ENCODE data around the gene SMDT1. TPM values are rescaled to one million over a fixed set of nuclear protein-coding genes. Genes with fewer than 3 reads are reported as not detected.

Gene SMDT1
- polyA plus RNA-seq (ENCODE audit: low read depth in 6 of 6), result 100 to 1,000 TPM; 182 to 363 (median 235) TPM

GRCh38 chr22:42079319-42080251 lies at the start of gene SMDT1:
SMDT1 (plus strand) TSS chr22:42079700; CDS start chr22:42079769, 69 bp downstream.
- H3K36me3 Mint-ChIP-seq, result peaks cover 8 to 13% of the 10 kb centered on the region in 2 donors
- H3K27me3 Mint-ChIP-seq, result no peaks in the 10 kb centered on the region
- no peaks in the 10 kb centered on the region for H3K9me3 Mint-ChIP-seq
- ATAC-seq (ENCODE audit: low read depth in 2 of 2), result peak; percentile 88 to 89
- H3K4me1 Mint-ChIP-seq, result peaks cover 18 to 55% (median 25%) of the 10 kb centered on the region in 3 donors
- H3K27ac Mint-ChIP-seq, result peak within 1 kb of the TSS; percentile 96 to 99 (median 99)
- H3K4me3 Mint-ChIP-seq, result peak within 1 kb of the TSS; percentile 94 to 99 (median 99)
- DNase-seq, result peak; percentile 99

GRCh38 chr22:42033263-42034181 lies 46.0 kb upstream of the SMDT1 start:
- ATAC-seq (ENCODE audit: low read depth in 2 of 2) (no peak), DNase-seq (no peak)
- no peaks in the 10 kb centered on the region for H3K27me3 Mint-ChIP-seq
- H3K4me1 Mint-ChIP-seq, result peaks cover 8 to 21% (median 9%) of the 10 kb centered on the region in 3 donors
- H3K36me3 Mint-ChIP-seq, result peaks cover 0 to 23% of the 10 kb centered on the region in 2 donors
- no peak overlapping the region for H3K4me3 Mint-ChIP-seq
- peaks cover 5 to 23% (median 12%) of the 10 kb centered on the region in 7 donors for H3K9me3 Mint-ChIP-seq
- H3K27ac Mint-ChIP-seq, result peak overlapping the region in 1 of 6 donors; percentile 74

GRCh38 chr22:42035256-42035655 lies 44.2 kb upstream of the SMDT1 start:
- no peak overlapping the region for H3K4me3 Mint-ChIP-seq
- H3K27me3 Mint-ChIP-seq, result no peaks in the 10 kb centered on the region
- no peak overlapping the region for H3K27ac Mint-ChIP-seq
- ATAC-seq (ENCODE audit: low read depth in 2 of 2) (no peak), DNase-seq (no peak)
- peaks cover 0 to 23% of the 10 kb centered on the region in 2 donors for H3K36me3 Mint-ChIP-seq
- peaks cover 5 to 23% (median 12%) of the 10 kb centered on the region in 7 donors for H3K9me3 Mint-ChIP-seq
- peaks cover 16 to 38% (median 19%) of the 10 kb centered on the region in 3 donors for H3K4me1 Mint-ChIP-seq

- Mint-ChIP-seq H3K4me1 (peaks cover 16 to 36% (median 21%) of the 10 kb centered on the region in 3 donors), H3K27me3 (no peaks in the 10 kb centered on the region), H3K36me3 (peaks cover 7 to 25% of the 10 kb centered on the region in 2 donors), H3K4me3 (peak overlapping the region in 1 of 8 donors; percentile 4), H3K9me3 (peaks cover 5 to 29% (median 21%) of the 10 kb centered on the region in 7 donors), H3K27ac (peak overlapping the region in 1 of 6 donors; percentile 32)
- ATAC-seq (ENCODE audit: low read depth in 2 of 2), result no peak
- no peak for DNase-seq
Observed at GRCh38 chr22:42039271-42039670, 40.2 kb upstream of the SMDT1 start.

- Mint-ChIP-seq H3K27ac (no peak overlapping the region), H3K4me1 (peaks cover 16 to 35% (median 21%) of the 10 kb centered on the region in 3 donors), H3K9me3 (peaks cover 5 to 24% (median 18%) of the 10 kb centered on the region in 7 donors), H3K36me3 (peaks cover 7 to 17% of the 10 kb centered on the region in 2 donors), H3K27me3 (no peaks in the 10 kb centered on the region), H3K4me3 (no peak overlapping the region)
- no peak for ATAC-seq (ENCODE audit: low read depth in 2 of 2)
- no peak for DNase-seq
Observed at GRCh38 chr22:42041784-42042183, 37.7 kb upstream of the SMDT1 start.

GRCh38 chr22:42050641-42051180 lies 28.8 kb upstream of the SMDT1 start:
- ATAC-seq (ENCODE audit: low read depth in 2 of 2), result no peak
- DNase-seq, result no peak

GRCh38 chr22:42052765-42053164 lies 26.7 kb upstream of the SMDT1 start:
- no peak for DNase-seq
- H3K36me3 Mint-ChIP-seq, result peaks cover 8 to 10% of the 10 kb centered on the region in 2 donors
- H3K27ac Mint-ChIP-seq, result peak overlapping the region in 2 of 6 donors; percentile 16 to 66
- H3K27me3 Mint-ChIP-seq, result no peaks in the 10 kb centered on the region
- peaks cover 6 to 14% (median 8%) of the 10 kb centered on the region in 7 donors for H3K9me3 Mint-ChIP-seq
- H3K4me3 Mint-ChIP-seq, result no peak overlapping the region
- no peak for ATAC-seq (ENCODE audit: low read depth in 2 of 2)
- no peaks in the 10 kb centered on the region for H3K4me1 Mint-ChIP-seq

More at GRCh38 chr22:42050641-42051180, 28.8 kb upstream of the SMDT1 start:
- Mint-ChIP-seq H3K27me3 (no peaks in the 10 kb centered on the region), H3K27ac (peak overlapping the region in 1 of 6 donors; percentile 53), H3K4me3 (no peak overlapping the region), H3K36me3 (no peaks in the 10 kb centered on the region), H3K9me3 (peaks cover 0 to 1% (median 0%) of the 10 kb centered on the region in 7 donors), H3K4me1 (no peaks in the 10 kb centered on the region)

- Mint-ChIP-seq H3K36me3 (peaks cover 15 to 23% of the 10 kb centered on the region in 2 donors), H3K9me3 (peaks cover 6 to 19% (median 8%) of the 10 kb centered on the region in 7 donors), H3K4me1 (no peaks in the 10 kb centered on the region), H3K27me3 (no peaks in the 10 kb centered on the region), H3K4me3 (no peak overlapping the region), H3K27ac (no peak overlapping the region)
- DNase-seq, result no peak
- no peak for ATAC-seq (ENCODE audit: low read depth in 2 of 2)
Observed at GRCh38 chr22:42056757-42057511, 22.6 kb upstream of the SMDT1 start.

- Mint-ChIP-seq H3K4me1 (no peaks in the 10 kb centered on the region), H3K4me3 (no peak overlapping the region), H3K9me3 (peaks cover 6 to 19% (median 8%) of the 10 kb centered on the region in 7 donors), H3K36me3 (peaks cover 30% of the 10 kb centered on the region in 2 donors), H3K27ac (no peak overlapping the region), H3K27me3 (no peaks in the 10 kb centered on the region)
- ATAC-seq (ENCODE audit: low read depth in 2 of 2), result no peak
- DNase-seq, result no peak
Observed at GRCh38 chr22:42060489-42060888, 19.0 kb upstream of the SMDT1 start.

GRCh38 chr22:42061041-42061440 lies 18.5 kb upstream of the SMDT1 start:
- no peaks in the 10 kb centered on the region for H3K27me3 Mint-ChIP-seq
- H3K4me1 Mint-ChIP-seq, result no peaks in the 10 kb centered on the region
- no peak for DNase-seq
- no peak overlapping the region for H3K4me3 Mint-ChIP-seq
- H3K9me3 Mint-ChIP-seq, result peaks cover 6 to 19% (median 8%) of the 10 kb centered on the region in 7 donors
- no peak for ATAC-seq (ENCODE audit: low read depth in 2 of 2)
- H3K36me3 Mint-ChIP-seq, result peaks cover 33 to 36% of the 10 kb centered on the region in 2 donors
- H3K27ac Mint-ChIP-seq, result no peak overlapping the region

- H3K27me3 Mint-ChIP-seq, result no peaks in the 10 kb centered on the region
- DNase-seq, result no peak
- peaks cover 0 to 5% (median 0%) of the 10 kb centered on the region in 7 donors for H3K9me3 Mint-ChIP-seq
- H3K36me3 Mint-ChIP-seq, result peaks cover 28 to 33% of the 10 kb centered on the region in 2 donors
- H3K4me3 Mint-ChIP-seq, result peak overlapping the region in 1 of 8 donors; percentile 12
- H3K4me1 Mint-ChIP-seq, result peaks cover 0 to 2% (median 0%) of the 10 kb centered on the region in 3 donors
- peak overlapping the region in 1 of 6 donors; percentile 6 for H3K27ac Mint-ChIP-seq
- no peak for ATAC-seq (ENCODE audit: low read depth in 2 of 2)
Observed at GRCh38 chr22:42062506-42063170, 16.9 kb upstream of the SMDT1 start.

- Mint-ChIP-seq H3K27me3 (no peaks in the 10 kb centered on the region), H3K36me3 (peaks cover 23 to 26% of the 10 kb centered on the region in 2 donors), H3K4me1 (peaks cover 0 to 13% (median 1%) of the 10 kb centered on the region in 3 donors), H3K27ac (no peak overlapping the region), H3K4me3 (no peak overlapping the region), H3K9me3 (no peaks in the 10 kb centered on the region)
- DNase-seq (no peak), ATAC-seq (ENCODE audit: low read depth in 2 of 2) (no peak)
Observed at GRCh38 chr22:42064629-42065028, 14.9 kb upstream of the SMDT1 start.

All from naive B cell (primary cell).